Right cardiac atrium (tissue), 5 donors: Measurements from ENCODE around the gene MYOF. TPM values are rescaled to one million over a fixed set of nuclear protein-coding genes. Genes with fewer than 3 reads are reported as not detected.

Source experiments
- ATAC-seq, 2 donors: fragments of 200-7000 bp; cut with Tn5 transposase; one replicate each; pipeline versions ENCODE4 v1.8.0 to v1.9.1; 2020; ENCODE audit warnings: moderate library complexity in 2 of 2, mild to moderate bottlenecking in 1 of 2
- DNase-seq, 3 donors: peaks; one replicate each; pipeline ENCODE4 v3.0.0-alpha.2; 2020
- H3K27ac ChIP-seq: one replicate; pipeline ENCODE4 v1.5.1; 2013; ENCODE audit warnings: mild to moderate bottlenecking, low read length, control low read depth, moderate library complexity
- H3K27me3 ChIP-seq: one replicate; pipeline ENCODE4 v1.6.1; 2013; ENCODE audit not compliant: control insufficient read depth, insufficient read depth
- H3K4me1 ChIP-seq: one replicate; pipeline ENCODE4 v1.6.1; 2013; ENCODE audit warnings: low read length; ENCODE audit not compliant: control insufficient read depth, insufficient read depth
- H3K4me3 ChIP-seq: one replicate; pipeline ENCODE4 v1.5.1; 2013; ENCODE audit warnings: low read length, control low read depth
- H3K9me3 ChIP-seq: one replicate; pipeline ENCODE4 v1.6.1; 2013; ENCODE audit warnings: low read length; ENCODE audit not compliant: control insufficient read depth
- WGBS: extraction: QIAGEN DNeasy Blood & Tissue Kit; methylation state at CpG from one replicate; pipeline ENCODE4 v1.1.7; 2013; 5-methylcytosine and 5-hydroxymethylcytosine counted together
- intact Hi-C, 4 donors: fragments of 100-400 bp; cut with DNase I; formaldehyde crosslinking; loops; one replicate each; pipeline versions ENCODE4 v1.11.0 to v1.14.0; 2022 to 2023
- polyA plus RNA-seq: library from polyadenylated mRNA; stranded (reverse); fragments of 200-250 nt; gene quantifications from one replicate; pipeline ENCODE4 v1.2.3, GENCODE V29; 2013
- total RNA-seq, 4 donors: library from RNA; stranded (reverse); fragmentation: NEBNext Ultra II Directional; extraction: Animal tissue kit (Norgen Biotek cat#: 25700); gene quantifications; one replicate each; pipeline ENCODE4 v1.2.1, GENCODE V29; 2021
- donor health status: healthy with polysubstance abuse.
- donor health status: DM: no; HTN: yes; CAD: no.
- donor health status: DM: no; HTN: no; CAD: no.
- donor health status: DM: no; HTN: yes; CAD: no; lungs with severe emphysema.
- donor health status: DM: yes; HTN: yes; CAD: no.

MYOF gene
- total and polyA plus RNA-seq, 5 donors: 5.5 to 25.0 (median 15.6) TPM

DNA sequence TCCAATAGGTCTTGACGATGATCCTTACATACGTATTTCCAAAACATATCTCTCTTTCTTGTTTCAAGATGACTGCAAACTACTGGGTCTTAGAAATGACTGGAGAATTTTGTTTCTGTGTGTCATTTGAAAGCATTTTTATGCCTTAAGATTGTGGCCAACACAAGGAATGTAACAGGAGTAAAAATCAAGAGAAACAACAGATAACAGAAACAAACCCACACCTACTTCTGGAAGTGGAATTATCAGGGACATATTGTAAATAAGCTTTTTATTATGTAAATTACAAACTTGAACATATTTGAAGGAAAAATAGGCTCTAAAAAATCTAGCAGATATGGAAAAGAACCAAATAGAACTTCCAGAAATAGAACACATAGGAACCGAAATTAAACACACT lies 212.9 kb downstream of the MYOF start:
- intact Hi-C loops: no loop called here
- DNase-seq (no peak), ATAC-seq (no peak)
- H3K27me3 ChIP-seq: no peaks in the 10 kb centered on the region
- H3K27ac ChIP-seq: no peak overlapping the region
- no peaks in the 10 kb centered on the region for H3K4me1 ChIP-seq
- no peaks in the 10 kb centered on the region for H3K9me3 ChIP-seq
- no peak overlapping the region for H3K4me3 ChIP-seq
- 96% methylated on average over 3 of the region's 3 CpGs for WGBS

DNA sequence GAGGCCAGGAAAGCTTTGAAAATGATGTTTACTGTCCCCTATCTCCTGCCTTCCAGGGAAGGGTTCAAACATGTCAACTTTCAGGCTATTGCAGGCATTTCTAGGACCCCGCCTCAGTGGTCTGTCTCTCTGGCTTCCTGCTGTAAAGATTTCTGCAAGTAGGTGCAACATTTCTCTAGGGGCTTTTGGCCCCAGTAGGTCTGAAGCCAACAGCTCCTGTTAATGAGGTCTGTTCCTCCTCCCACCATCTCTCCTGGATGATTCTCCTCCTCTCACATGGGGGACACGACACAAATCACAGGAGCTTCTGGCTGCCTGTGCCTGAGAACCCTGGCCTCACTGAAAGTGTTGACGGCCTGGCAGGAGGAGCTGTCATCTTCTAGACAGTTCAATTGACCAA lies 214.1 kb downstream of the MYOF start:
- ATAC-seq (no peak), DNase-seq (no peak)
- Histone ChIP-seq H3K4me3 (no peak overlapping the region), H3K27me3 (no peaks in the 10 kb centered on the region), H3K27ac (no peak overlapping the region), H3K4me1 (no peaks in the 10 kb centered on the region), H3K9me3 (no peaks in the 10 kb centered on the region)
- WGBS: 54% methylated on average over 3 of the region's 3 CpGs
- intact Hi-C loops: no loop called here

DNA sequence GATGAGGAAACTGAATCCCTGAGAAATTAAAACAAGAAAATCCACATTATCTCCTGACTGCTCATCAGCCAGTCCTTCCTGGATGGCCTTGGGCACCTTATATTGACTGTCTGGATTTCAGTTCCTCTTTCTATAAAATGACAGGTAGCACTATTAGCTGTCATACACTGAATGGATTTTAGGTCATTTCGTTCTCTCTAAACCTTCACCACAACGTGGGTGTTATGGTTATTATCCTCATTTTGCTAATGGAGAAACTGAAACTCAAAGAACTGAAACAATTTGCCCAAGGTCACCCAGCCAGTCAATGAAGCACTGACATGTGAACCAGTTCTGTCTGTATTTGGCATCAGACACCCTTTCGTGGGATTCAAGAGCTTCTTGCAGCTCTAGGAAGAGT lies 214.6 kb downstream of the MYOF start:
- DNase-seq (no peak), ATAC-seq (no peak)
- WGBS: 79% methylated on average over 3 of the region's 3 CpGs
- no peaks in the 10 kb centered on the region for H3K4me1 ChIP-seq
- H3K9me3 ChIP-seq: no peaks in the 10 kb centered on the region
- H3K27ac ChIP-seq: no peak overlapping the region
- H3K27me3 ChIP-seq: no peaks in the 10 kb centered on the region
- H3K4me3 ChIP-seq: no peak overlapping the region
- intact Hi-C loops: no loop called here

DNA sequence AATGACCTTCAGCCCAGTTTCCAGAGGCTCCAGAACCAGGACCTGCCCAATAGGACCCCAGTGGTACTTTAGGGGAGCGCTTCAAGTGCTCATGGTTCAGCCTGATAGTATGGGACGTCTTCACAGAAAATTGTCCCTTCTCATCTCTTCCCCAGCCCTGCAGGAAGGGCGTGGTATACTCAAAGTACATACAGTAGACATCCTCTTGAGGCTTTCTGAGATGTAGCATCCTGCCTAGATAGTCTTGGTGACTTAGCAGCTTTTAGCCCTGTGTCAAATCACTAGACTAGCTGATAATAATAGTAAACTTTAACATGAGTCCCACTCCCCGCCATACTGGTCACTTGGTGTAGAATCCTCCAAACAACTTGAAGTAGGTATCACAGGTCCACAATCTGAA lies 215.3 kb downstream of the MYOF start:
- H3K4me1 ChIP-seq: no peaks in the 10 kb centered on the region
- WGBS: 87% methylated on average over 4 of the region's 4 CpGs
- intact Hi-C loops: no loop called here
- no peak overlapping the region for H3K27ac ChIP-seq
- ATAC-seq (no peak), DNase-seq (no peak)
- no peak overlapping the region for H3K4me3 ChIP-seq
- H3K9me3 ChIP-seq: no peaks in the 10 kb centered on the region
- H3K27me3 ChIP-seq: no peaks in the 10 kb centered on the region

DNA sequence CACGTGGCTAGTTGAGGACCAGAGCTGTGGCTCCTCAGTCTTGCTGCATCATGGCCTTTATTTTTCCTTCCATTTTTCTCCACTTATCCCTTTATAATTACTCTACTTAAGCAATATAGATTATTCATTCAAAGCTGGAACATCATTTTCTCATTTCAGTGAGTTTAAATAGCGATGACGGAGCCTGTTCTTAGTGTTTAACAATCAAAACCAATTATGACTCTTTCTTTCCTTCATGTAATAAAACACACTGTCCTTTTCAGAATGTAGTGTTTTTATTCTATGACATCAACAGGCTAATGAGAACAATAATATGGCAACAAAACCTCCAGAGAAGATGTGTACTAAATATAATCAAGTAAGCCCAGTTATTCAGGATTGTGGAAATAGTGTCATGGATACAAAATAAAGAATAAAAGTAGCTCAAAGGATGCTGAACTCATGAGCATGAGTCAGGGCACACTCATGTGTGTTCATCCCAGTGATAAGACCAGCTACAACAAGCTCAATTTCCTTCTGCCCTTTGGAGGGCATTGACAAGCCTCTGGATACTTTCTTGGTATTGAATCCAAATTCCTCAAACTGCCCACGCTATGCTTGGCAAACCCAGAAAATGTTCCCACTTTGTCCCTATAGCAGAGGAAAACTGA lies 220.0 kb downstream of the MYOF start:
- Histone ChIP-seq H3K4me3 (no peak overlapping the region), H3K27me3 (no peaks in the 10 kb centered on the region), H3K27ac (no peak overlapping the region), H3K4me1 (no peaks in the 10 kb centered on the region), H3K9me3 (no peaks in the 10 kb centered on the region)
- no peak for DNase-seq
- intact Hi-C loops: no loop called here
- 96% methylated on average over 4 of the region's 4 CpGs for WGBS
- no peak for ATAC-seq

DNA sequence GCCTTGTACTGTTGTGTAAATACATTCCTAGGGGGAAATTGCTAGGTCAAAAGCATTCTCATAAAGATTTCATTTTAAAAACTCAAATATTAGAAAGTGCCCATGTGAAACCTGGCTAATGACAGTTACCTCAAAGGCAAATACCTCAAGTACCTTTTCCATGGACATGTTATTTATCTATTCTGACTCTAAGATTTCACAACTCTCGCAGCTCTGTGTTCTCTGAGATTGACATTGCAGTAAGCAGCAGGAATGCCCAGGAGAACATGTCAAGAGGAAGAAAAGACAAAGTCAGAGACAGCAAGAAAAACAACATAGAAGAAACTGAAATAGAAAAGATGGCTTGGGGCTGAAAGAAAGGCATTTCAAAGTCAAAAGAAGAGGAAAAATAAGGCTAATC lies 221.0 kb downstream of the MYOF start:
- intact Hi-C loops: no loop called here
- 75% methylated on average over 1 of the region's 1 CpG for WGBS
- Histone ChIP-seq H3K4me3 (no peak overlapping the region), H3K4me1 (no peaks in the 10 kb centered on the region), H3K9me3 (no peaks in the 10 kb centered on the region), H3K27me3 (no peaks in the 10 kb centered on the region), H3K27ac (no peak overlapping the region)
- no peak for ATAC-seq
- DNase-seq: no peak

DNA sequence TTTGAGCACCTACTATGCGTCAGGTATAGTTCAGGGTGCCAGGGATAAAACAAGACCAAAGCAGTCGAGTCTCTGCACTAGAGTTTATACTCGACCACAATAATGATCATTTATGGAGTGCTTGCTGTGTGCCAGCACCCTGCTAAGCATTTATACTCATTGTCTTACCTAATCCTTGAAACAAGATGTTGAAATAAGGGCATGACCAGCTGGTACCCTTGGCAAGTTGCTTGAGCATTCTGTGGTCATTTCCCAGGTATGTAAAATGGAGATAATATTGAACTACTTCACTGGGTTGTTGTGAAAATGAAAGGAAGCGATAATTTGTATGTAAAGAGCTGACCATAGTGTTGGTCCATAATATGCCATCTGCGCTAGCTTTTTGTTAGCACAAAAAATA lies 223.0 kb downstream of the MYOF start:
- Histone ChIP-seq H3K27me3 (no peaks in the 10 kb centered on the region), H3K9me3 (no peaks in the 10 kb centered on the region), H3K4me3 (no peak overlapping the region), H3K4me1 (no peaks in the 10 kb centered on the region), H3K27ac (no peak overlapping the region)
- ATAC-seq (no peak), DNase-seq (no peak)
- intact Hi-C loops: no loop called here
- 92% methylated on average over 5 of the region's 5 CpGs for WGBS

Other genes starting within 250 kb of the MYOF start
- gene CEP55, start 14.3 kb upstream of the MYOF start, total RNA-seq: 1 to 10 TPM in 2 of 4 donors, under 1 TPM in 2; 0.19 to 1.6 (median 0.76) TPM
- 0.11 TPM for gene CEP55, start 14.3 kb upstream of the MYOF start, polyA plus RNA-seq
- gene FFAR4, start 84.3 kb upstream of the MYOF start, total RNA-seq: under 1 TPM; 0.11 to 0.49 (median 0.19) TPM
- 0.14 TPM for gene FFAR4, start 84.3 kb upstream of the MYOF start, polyA plus RNA-seq
- gene RBP4, start 118.9 kb upstream of the MYOF start, total RNA-seq: 10 to 100 TPM in 1 of 4 donors, 1 to 10 TPM in 2, not detected in 1; 2.1 to 18.7 (median 2.6) TPM
- gene RBP4, start 118.9 kb upstream of the MYOF start, polyA plus RNA-seq: 43.4 TPM
- not detected for gene PDE6C, start 130.2 kb upstream of the MYOF start, total RNA-seq
- not detected for gene PDE6C, start 130.2 kb upstream of the MYOF start, polyA plus RNA-seq
- gene FRA10AC1, start 220.3 kb upstream of the MYOF start, total RNA-seq: 10 to 100 TPM; 16.1 to 28.0 (median 21.2) TPM
- 17.6 TPM for gene FRA10AC1, start 220.3 kb upstream of the MYOF start, polyA plus RNA-seq